HG03045 (cell line): ENCODE measurements around the gene CSNK2A2.

Source experiments
- ATAC-seq: cut with Tn5 transposase; IDR thresholded peaks from one replicate; pipeline ENCODE4 v1.9.1; 2021; ENCODE audit warnings: mild to moderate bottlenecking, moderate library complexity; ENCODE audit not compliant: unreplicated experiment

CSNK2A2 gene

DNA sequence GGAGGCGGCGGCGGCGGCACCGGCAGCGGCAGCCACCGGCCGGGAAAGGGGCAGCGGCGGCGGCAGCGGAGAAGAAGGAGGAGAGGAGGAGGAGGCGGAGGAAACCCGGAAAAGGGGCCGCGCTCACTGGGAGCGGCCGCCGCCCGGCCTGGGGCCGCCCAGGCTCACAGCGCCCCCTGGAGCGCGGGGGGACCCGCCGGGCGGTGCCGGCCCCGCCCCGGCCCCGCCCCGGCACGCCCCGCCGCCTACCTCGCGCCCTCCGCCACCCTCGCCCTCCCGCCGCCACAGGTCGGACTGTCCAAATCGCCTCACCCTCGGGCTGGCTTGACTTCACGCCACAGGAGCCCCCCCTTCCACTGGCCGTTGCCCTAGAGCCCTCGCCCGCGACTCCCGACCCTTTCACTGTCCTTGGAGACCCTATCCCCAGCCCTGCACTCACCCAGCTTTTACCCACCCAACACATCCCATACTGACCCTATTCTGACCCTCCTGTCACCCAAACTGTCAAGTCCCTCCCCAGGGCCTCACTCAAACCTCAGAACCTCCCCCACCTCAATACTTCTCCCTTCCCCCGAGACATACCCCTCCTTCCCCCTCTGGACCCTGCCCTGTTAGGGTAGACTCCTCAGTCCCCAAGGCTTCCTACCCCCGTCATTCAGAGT lies at the start of gene CSNK2A2:
CSNK2A2 (minus strand) TSS at position 85 of the 662 bp plus-strand sequence. CDS start 370 bp downstream, outside the sequence.
- peak; percentile 89 for ATAC-seq

DNA sequence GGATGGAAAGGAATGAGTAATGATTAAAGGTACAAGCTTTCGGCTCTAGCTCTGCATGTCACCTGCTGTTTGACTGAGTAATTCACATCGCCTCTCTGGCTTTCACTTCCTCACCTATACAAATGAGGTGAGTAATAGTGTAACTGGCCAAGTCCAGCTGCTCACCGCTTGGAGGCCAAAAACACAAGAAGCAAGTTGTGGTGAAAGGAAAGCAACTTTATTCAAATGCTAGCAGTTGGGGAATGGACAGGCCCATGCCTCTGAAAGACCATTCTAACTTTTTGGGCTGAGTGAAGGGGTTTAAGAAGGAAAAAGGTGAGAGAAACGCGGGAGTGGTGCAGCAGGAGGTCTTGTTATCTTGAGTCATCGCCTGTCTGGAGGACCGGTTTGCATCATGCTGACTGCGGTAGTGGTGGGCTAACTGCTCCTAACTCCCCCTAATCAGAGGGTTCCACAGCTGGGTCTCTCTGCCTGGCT lies 45.7 kb upstream of the CSNK2A2 start:
- peak; percentile 96 for ATAC-seq

- ATAC-seq: no peak
Measured at GRCh38 chr16:58236831-58237230, 38.9 kb upstream of the CSNK2A2 start.

GRCh38 chr16:58236231-58236690 lies 38.4 kb upstream of the CSNK2A2 start:
- peak; percentile 97 for ATAC-seq

DNA sequence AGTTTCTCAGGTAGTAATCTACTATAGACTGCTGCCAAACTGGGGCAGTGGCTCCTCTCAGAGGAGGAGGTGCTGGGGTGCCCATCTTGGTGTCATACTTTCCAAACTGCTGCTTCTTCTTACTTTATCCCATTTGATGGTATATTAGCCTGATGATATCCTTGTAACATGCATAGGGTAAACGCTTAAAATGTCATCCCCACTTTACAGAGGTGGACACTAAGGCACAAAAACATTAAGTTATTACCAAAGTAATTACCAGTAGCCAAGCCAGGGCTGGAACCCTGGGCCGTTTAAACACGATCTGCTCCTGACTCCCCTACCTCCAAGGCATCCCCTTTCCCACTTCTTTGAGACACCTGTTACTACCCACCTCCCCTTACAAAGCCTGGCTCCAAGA lies 37.8 kb upstream of the CSNK2A2 start:
- no peak for ATAC-seq

GRCh38 chr16:58234831-58235595 lies 37.1 kb upstream of the CSNK2A2 start:
- no peak for ATAC-seq

GRCh38 chr16:58230259-58230658 lies 32.4 kb upstream of the CSNK2A2 start:
- ATAC-seq: no peak

- no peak for ATAC-seq
Measured at GRCh38 chr16:58226790-58227189, 28.9 kb upstream of the CSNK2A2 start.

GRCh38 chr16:58225965-58226602 lies 28.2 kb upstream of the CSNK2A2 start:
- ATAC-seq: no peak

DNA sequence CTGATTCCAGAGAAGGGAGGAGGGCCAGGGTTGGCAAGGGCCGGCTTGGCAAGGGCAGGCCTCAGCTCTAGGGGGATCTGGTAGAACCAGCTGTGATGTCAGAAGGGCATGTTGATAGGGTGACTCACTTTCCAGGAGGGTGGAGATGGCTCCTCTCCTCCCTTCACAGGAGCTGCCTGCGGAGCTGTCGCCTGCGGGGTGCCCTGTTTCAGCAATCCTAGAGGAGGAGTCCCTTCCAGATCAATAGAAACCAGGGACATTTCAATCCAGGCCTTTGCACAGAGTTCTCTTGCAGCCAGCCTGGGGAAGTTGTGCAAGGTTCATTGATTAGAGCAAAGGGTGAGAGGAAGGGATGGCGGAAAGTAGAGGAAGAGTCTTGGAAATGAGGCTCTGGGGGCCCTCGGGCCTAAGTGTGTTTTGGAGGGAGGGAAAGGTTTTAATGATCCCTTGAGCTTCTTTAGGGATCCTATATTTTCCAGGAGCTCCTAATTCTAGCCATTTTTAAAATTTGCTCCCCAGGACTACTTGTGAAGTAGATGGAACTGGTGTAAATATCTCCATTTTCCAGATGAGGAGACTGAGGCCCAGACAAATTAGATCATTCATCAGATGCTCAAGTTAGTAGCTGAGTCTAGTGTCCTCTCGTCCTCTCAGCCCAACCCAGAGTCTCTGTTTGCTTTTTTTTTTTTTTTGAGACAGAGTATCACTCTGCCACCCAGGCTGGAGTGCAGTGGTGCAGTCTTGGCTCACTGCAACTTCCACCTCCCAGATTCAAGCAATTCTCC lies 24.8 kb upstream of the CSNK2A2 start:
- no peak for ATAC-seq

GRCh38 chr16:58219432-58219831 lies 21.5 kb upstream of the CSNK2A2 start:
- ATAC-seq: no peak

DNA sequence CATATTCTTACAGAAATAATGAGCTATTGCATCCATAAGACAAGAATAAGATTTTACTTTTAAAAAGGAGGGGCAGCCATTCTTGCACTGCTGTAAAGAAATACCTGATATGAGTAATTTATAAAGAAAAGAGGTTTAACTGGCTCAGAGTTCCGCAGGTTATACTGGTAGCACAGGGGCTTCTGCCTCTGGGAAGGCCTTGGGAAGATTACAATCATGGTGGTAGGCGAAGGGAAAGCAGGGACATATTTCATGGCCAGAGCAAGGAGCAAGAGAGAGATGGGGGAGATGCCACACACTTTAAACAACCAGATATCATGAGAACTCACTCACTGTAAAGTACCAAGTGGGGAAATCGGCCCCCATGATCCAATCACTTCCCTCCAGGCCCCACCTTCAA lies 20.9 kb upstream of the CSNK2A2 start:
- no peak for ATAC-seq

GRCh38 chr16:58217311-58217925 lies 19.5 kb upstream of the CSNK2A2 start:
- ATAC-seq: no peak

DNA sequence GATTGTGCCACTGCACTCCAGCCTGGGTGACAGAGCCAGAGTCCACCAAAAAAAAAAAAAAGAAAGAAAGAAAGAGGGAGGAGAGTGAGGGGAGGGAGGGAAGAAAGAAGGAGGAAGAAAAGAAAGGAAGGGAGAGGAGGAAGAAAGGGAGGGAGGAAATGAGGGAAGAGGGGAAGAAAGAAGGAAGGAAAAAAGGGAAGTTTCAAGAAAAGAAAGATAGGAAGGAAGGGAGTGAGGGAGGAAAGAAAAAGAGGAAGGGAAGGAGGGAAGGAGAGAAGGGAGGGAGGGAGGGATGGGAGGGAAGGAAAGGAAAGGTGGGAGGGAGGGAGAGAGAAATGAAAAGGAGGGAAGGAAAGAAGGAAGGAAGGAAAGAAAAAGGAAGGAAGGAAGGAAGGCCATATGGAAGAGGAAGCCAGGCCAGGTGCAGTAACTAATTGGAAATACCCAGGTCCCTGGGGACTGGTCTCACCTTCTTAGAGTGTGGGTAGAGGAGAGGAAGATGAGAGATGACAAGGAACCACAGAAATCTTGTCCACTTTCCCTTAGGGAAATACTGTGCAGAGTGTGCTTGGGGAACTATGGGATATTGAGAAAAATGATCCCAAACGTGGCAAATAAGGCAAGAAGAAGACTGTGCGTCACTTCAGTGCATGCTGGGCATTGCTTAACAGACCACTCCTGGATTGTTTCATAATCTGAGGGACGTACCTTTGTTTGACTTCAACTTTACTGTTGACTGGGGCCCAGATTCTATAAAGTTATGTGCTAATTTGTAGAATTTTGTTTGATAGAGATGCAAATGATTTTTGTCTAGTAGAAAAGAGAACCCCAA lies 15.1 kb upstream of the CSNK2A2 start:
- no peak for ATAC-seq

- no peak for ATAC-seq
Measured at GRCh38 chr16:58211846-58212245, 13.9 kb upstream of the CSNK2A2 start.

DNA sequence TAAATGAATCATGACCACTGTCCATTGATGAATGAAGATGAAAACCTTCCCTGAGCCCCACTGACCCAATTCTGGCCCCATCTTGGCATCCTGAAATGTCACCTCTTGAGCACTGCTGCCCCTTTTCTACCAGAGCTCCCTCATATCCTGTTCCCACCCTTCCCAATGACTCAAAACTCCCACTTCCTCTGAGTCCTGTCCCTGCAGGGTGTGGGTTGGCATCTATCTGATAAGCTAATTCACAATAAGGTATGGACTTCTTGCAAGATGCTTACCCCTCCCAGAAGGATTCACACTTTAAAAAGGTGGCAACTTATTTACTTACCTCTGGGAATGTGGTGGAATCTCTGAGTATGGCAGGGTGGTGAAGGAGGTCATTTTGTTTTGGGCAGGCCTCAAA lies 13.3 kb upstream of the CSNK2A2 start:
- no peak for ATAC-seq

- no peak for ATAC-seq
Measured at GRCh38 chr16:58205276-58206036, 7.5 kb upstream of the CSNK2A2 start.

GRCh38 chr16:58201163-58201562 lies 3.3 kb upstream of the CSNK2A2 start:
- no peak for ATAC-seq
